ENCODE data around the gene TTBK1.

DNA sequence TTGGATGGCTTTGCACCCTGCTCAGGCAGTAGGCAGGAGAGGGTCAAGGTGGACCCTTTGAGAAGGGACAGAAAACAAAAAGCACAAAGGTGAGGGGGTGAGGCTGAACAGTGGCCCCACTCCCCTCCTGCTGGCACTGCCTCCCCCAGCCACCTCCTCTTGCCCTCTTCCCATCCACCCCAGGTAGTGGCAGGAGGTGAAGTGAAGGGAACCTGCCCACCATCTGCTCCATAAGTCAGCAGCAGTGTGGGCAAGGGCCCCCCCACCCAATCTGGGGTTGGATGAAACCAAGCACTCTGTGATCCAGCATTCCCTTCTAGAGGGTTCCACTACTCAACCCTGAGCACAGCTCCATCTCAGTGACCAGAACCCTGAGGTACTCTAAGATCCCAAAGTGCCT, 28.7 kb downstream of the TTBK1 start:
- TF ChIP-seq CTCF (IDR thresholded peaks at IDR 0.05) (no peak), POLR2A (IDR thresholded peaks at IDR 0.05) (no peak), EP300 (IDR thresholded peaks at IDR 0.05) (no peak), POLR2AphosphoS5 (IDR thresholded peaks at IDR 0.05) (no peak)

All from suprapubic skin (tissue), 4 donors.